DMS114 treated with DMSO at 0.1 percent for 48 hours (cell line): Measurements from ENCODE around the gene C6orf118.

Experiments used
- DNase-seq: peaks from one replicate; lab custom pipeline; 2025; ENCODE audit not compliant: unreplicated experiment; lab: John Stamatoyannopoulos, UW

C6orf118 gene

GRCh38 chr6:165308926-165309731, at the start of gene C6orf118:
Gene C6orf118 (minus strand): TSS chr6:165309605. CDS start chr6:165309586, 19 bp downstream.
- peak; percentile 23 for DNase-seq

GRCh38 chr6:165345700-165346099, 36.3 kb upstream of the C6orf118 start:
- no peak for DNase-seq

GRCh38 chr6:165340532-165340931, 31.1 kb upstream of the C6orf118 start:
- DNase-seq, result no peak

- no peak for DNase-seq
Measured at GRCh38 chr6:165325609-165326008, 16.2 kb upstream of the C6orf118 start.

GRCh38 chr6:165321555-165322145, 12.2 kb upstream of the C6orf118 start:
- no peak for DNase-seq

- DNase-seq, result no peak
Measured at GRCh38 chr6:165321150-165321549, 11.7 kb upstream of the C6orf118 start.

GRCh38 chr6:165317723-165318122, 8.3 kb upstream of the C6orf118 start:
- no peak for DNase-seq

GRCh38 chr6:165306955-165307354, 2.5 kb downstream of the C6orf118 start:
- DNase-seq, result no peak

- no peak for DNase-seq
Measured at GRCh38 chr6:165301372-165302246, 7.8 kb downstream of the C6orf118 start.

GRCh38 chr6:165300422-165300936, 8.9 kb downstream of the C6orf118 start:
- no peak for DNase-seq

- DNase-seq, result no peak
Measured at GRCh38 chr6:165298875-165299274, 10.5 kb downstream of the C6orf118 start.

- no peak for DNase-seq
Measured at GRCh38 chr6:165298402-165298801, 11.0 kb downstream of the C6orf118 start.

GRCh38 chr6:165292657-165293056, 16.7 kb downstream of the C6orf118 start:
- no peak for DNase-seq

GRCh38 chr6:165274611-165275010, 34.8 kb downstream of the C6orf118 start:
- no peak for DNase-seq

- no peak for DNase-seq
Measured at GRCh38 chr6:165272585-165272984, 36.8 kb downstream of the C6orf118 start.

- no peak for DNase-seq
Measured at GRCh38 chr6:165268987-165269386, 40.4 kb downstream of the C6orf118 start.

GRCh38 chr6:165266621-165267020, 42.8 kb downstream of the C6orf118 start:
- no peak for DNase-seq

GRCh38 chr6:165266191-165266590, 43.2 kb downstream of the C6orf118 start:
- DNase-seq, result no peak

GRCh38 chr6:165260462-165260861, 48.9 kb downstream of the C6orf118 start:
- no peak for DNase-seq

- no peak for DNase-seq
Measured at GRCh38 chr6:165249808-165250207, 59.6 kb downstream of the C6orf118 start.

GRCh38 chr6:165245701-165246100, 63.7 kb downstream of the C6orf118 start:
- no peak for DNase-seq
